ENCODE measurements around the gene IMPDH2. TPM values are rescaled to one million over a fixed set of nuclear protein-coding genes. Genes with fewer than 3 reads are reported as not detected.

The IMPDH2 gene
- total and polyA plus RNA-seq, 2 experiments from 2014 or later: 198 to 314 TPM

- no peak overlapping the region; the same call in 1 of the 2 replicates for H2AFZ ChIP-seq
These were observed 23.2 kb downstream of the IMPDH2 start for GRCh38 chr3:49005998-49006397.

More at GRCh38 chr3:49005998-49006397, 23.2 kb downstream of the IMPDH2 start:
- no peak overlapping the region for H3K27ac ChIP-seq (ENCODE audit: low read depth)
- 0 out of 2 replicates have a peak, but pooled peaks cover 5% of the 10 kb centered on the region for H3F3A ChIP-seq (replicated peaks; ENCODE audit: low read depth)
- H3K79me2 ChIP-seq (replicated peaks; ENCODE audit: insufficient read depth): peaks cover 35% of the 10 kb centered on the region
- peaks cover 9% of the 10 kb centered on the region for H3K4me1 ChIP-seq (ENCODE audit: insufficient read depth)
- Mint-ChIP-seq H3K27ac (no peak overlapping the region), H3K4me3 (peak overlapping the region; percentile 98), H3K27me3 (ENCODE audit: insufficient read depth, low read depth, poor library complexity) (peaks cover 12% of the 10 kb centered on the region), H3K9me3 (peaks cover 3% of the 10 kb centered on the region; the same call in 2 of the 3 replicates), H3K36me3 (ENCODE audit: low read depth) (peaks cover 14% of the 10 kb centered on the region), H3K4me1 (peaks cover 15% of the 10 kb centered on the region)
- no peak for DNase-seq (ENCODE audit: low spot score)
- H3K36me3 ChIP-seq (ENCODE audit: insufficient read depth): no peaks in the 10 kb centered on the region
- H4K20me1 ChIP-seq (replicated peaks; ENCODE audit: insufficient read depth): peaks cover 18% of the 10 kb centered on the region
- H3K9me2 ChIP-seq (ENCODE audit: insufficient read depth): no peaks in the 10 kb centered on the region; the same call in 1 of the 2 replicates
- no peak for TF ChIP-seq EZH2phosphoT487 (IDR thresholded peaks at IDR 0.05; ENCODE audit: unreplicated experiment)
- TF ChIP-seq EZH2 (IDR thresholded peaks at IDR 0.05; ENCODE audit: low read depth, unreplicated experiment): no peak
- no peak for TF ChIP-seq ZNF462 (CRISPR knock-in tag; IDR thresholded peaks at IDR 0.05)
- TF ChIP-seq JUNB (IDR thresholded peaks at IDR 0.05; ENCODE audit: unreplicated experiment): no peak
- no peak for TF ChIP-seq NANOG (IDR thresholded peaks at IDR 0.05; ENCODE audit: borderline replicate concordance)
- TF ChIP-seq CTCF (conservative IDR thresholded peaks at IDR 0.05; ENCODE audit: low read depth in 2 of 2): no peak
- TF ChIP-seq ETS1 (IDR thresholded peaks at IDR 0.05): no peak
- no peak for TF ChIP-seq ZNF331 (CRISPR knock-in tag; IDR thresholded peaks at IDR 0.05; ENCODE audit: low read depth)
- TF ChIP-seq REST (IDR thresholded peaks at IDR 0.05; ENCODE audit: unreplicated experiment): no peak
- TF ChIP-seq POLR2AphosphoS5 (IDR thresholded peaks at IDR 0.05; ENCODE audit: low read depth): no peak
- no peak for TF ChIP-seq STAT1 (IDR thresholded peaks at IDR 0.05; ENCODE audit: unreplicated experiment)
- TF ChIP-seq ZNF114 (CRISPR knock-in tag; IDR thresholded peaks at IDR 0.05): no peak
- peak overlapping the region; percentile 95 for H3K4me2 ChIP-seq
- no peak for ATAC-seq
- peak overlapping the region; percentile 99 for H3K4me3 ChIP-seq
- H3K27me3 ChIP-seq (ENCODE audit: insufficient read depth): no peaks in the 10 kb centered on the region
